IMR-90 (cell line): ENCODE measurements around the gene IL17D. TPM values are rescaled to one million over a fixed set of nuclear protein-coding genes. Genes with fewer than 3 reads are reported as not detected.

ENCODE experiments used
- ATAC-seq: fragments of 200-7000 bp; cut with Tn5 transposase; 2 replicates; pipeline ENCODE4 v1.9.1; 2020; ENCODE audit warnings: low read depth, mild to moderate bottlenecking, moderate library complexity
- BruUV-seq: library from RNA; stranded (reverse); fragments of 400-500 nt; replicated peaks from 2 replicates; lab custom pipeline; 2021; lab: Mats Ljungman, UMichigan
- CTCF ChIA-PET: fragments of 300-600 bp; formaldehyde crosslinking; extraction: SDS; loops from one replicate; lab custom pipeline; 2021; ENCODE audit warnings: antibody characterized with exemption; lab: Yijun Ruan, JAX
- POLR2A ChIA-PET: fragments of 300-600 bp; sonication (Branson Sonifier 250); formaldehyde crosslinking; loops from one replicate; lab custom pipeline; 2022; ENCODE audit warnings: antibody characterized with exemption; ENCODE audit not compliant: unreplicated experiment; lab: Charles Lee
- DNase-seq: peaks from one replicate; pipeline ENCODE4 v3.0.0; 2013
- H2AFZ ChIP-seq: replicated peaks from 2 replicates; pipeline ENCODE3; 2013; ENCODE audit warnings: low read length, mild to moderate bottlenecking; ENCODE audit not compliant: poor library complexity
- H2AK5ac ChIP-seq: 2 replicates; pipeline ENCODE4 v1.6.1; 2013; ENCODE audit warnings: low read depth, low read length, inconsistent platforms
- H2AK9ac ChIP-seq: replicated peaks from 2 replicates; pipeline ENCODE3; 2013; ENCODE audit warnings: mild to moderate bottlenecking, low read depth, low read length, moderate library complexity; ENCODE audit not compliant: poor library complexity
- H2BK120ac ChIP-seq: 2 replicates; pipeline ENCODE4 v1.6.1; 2013; ENCODE audit warnings: low read depth, low read length, inconsistent platforms
- H2BK15ac ChIP-seq: 3 replicates; pipeline ENCODE4 v1.6.1; 2013; ENCODE audit warnings: low read depth, low read length, inconsistent platforms
- H2BK20ac ChIP-seq: 2 replicates; pipeline ENCODE4 v1.6.1; 2013; ENCODE audit warnings: low read depth, mild to moderate bottlenecking, inconsistent platforms, low read length, moderate library complexity
- H2BK5ac ChIP-seq: 2 replicates; pipeline ENCODE4 v1.6.1; 2013; ENCODE audit warnings: mild to moderate bottlenecking, low read depth, low read length, inconsistent platforms; ENCODE audit not compliant: poor library complexity, severe bottlenecking
- H3K14ac ChIP-seq: replicated peaks from 2 replicates; pipeline ENCODE4 v1.6.1; 2013; ENCODE audit warnings: low read depth, low read length, inconsistent platforms
- H3K18ac ChIP-seq: 2 replicates; pipeline ENCODE4 v1.6.1; 2013; ENCODE audit warnings: low read depth, low read length, control low read depth
- H3K23ac ChIP-seq: 2 replicates; pipeline ENCODE4 v1.6.1; 2013; ENCODE audit warnings: low read depth, low read length, inconsistent platforms
- H3K27ac ChIP-seq: 2 replicates; pipeline ENCODE4 v1.5.1; 2013; ENCODE audit warnings: mild to moderate bottlenecking, control low read depth, low read length; ENCODE audit not compliant: insufficient read depth
- H3K27me3 ChIP-seq: 2 replicates; pipeline ENCODE4 v1.6.1; 2013; ENCODE audit warnings: low read length; ENCODE audit not compliant: control insufficient read depth, insufficient read depth
- H3K36me3 ChIP-seq: 2 replicates; pipeline ENCODE4 v1.6.1; 2013; ENCODE audit warnings: low read length, mixed read lengths; ENCODE audit not compliant: control insufficient read depth, insufficient read depth
- H3K4ac ChIP-seq: 2 replicates; pipeline ENCODE4 v1.6.1; 2013; ENCODE audit warnings: low read depth, low read length, inconsistent platforms
- H3K4me1 ChIP-seq: 2 replicates; pipeline ENCODE4 v1.6.1; 2013; ENCODE audit warnings: low read length, mixed read lengths; ENCODE audit not compliant: control insufficient read depth, insufficient read depth
- H3K4me2 ChIP-seq: 2 replicates; pipeline ENCODE4 v1.6.1; 2013; ENCODE audit warnings: low read depth, mild to moderate bottlenecking, control low read depth, low read length, moderate library complexity
- H3K4me3 ChIP-seq: 2 replicates; pipeline ENCODE4 v1.5.1; 2013; ENCODE audit warnings: low read depth, mild to moderate bottlenecking, control low read depth, low read length, moderate library complexity; ENCODE audit not compliant: insufficient read depth
- H3K56ac ChIP-seq: 2 replicates; pipeline ENCODE4 v1.6.1; 2013; ENCODE audit warnings: low read length, inconsistent platforms; ENCODE audit not compliant: insufficient read depth; ENCODE audit errors: extremely low read depth
- H3K79me1 ChIP-seq, 2 experiments: 2 replicates each; pipeline ENCODE4 v1.6.1; 2013; ENCODE audit warnings: low read length in 2 of 2, inconsistent platforms in 1 of 2, low read depth in 1 of 2
- H3K9ac ChIP-seq: 2 replicates; pipeline ENCODE4 v1.6.1; 2013; ENCODE audit warnings: low read depth, low read length, control low read depth
- H3K9me1 ChIP-seq: 2 replicates; pipeline ENCODE4 v1.6.1; 2013; ENCODE audit warnings: low read length, inconsistent platforms; ENCODE audit not compliant: insufficient read depth
- H3K9me3 ChIP-seq: 2 replicates; pipeline ENCODE4 v1.6.1; 2013; ENCODE audit warnings: low read length; ENCODE audit not compliant: control insufficient read depth, insufficient read depth
- H4K20me1 ChIP-seq: 2 replicates; pipeline ENCODE4 v1.6.1; 2013; ENCODE audit warnings: low read length, inconsistent platforms; ENCODE audit not compliant: insufficient read depth
- H4K5ac ChIP-seq: 2 replicates; pipeline ENCODE4 v1.6.1; 2013; ENCODE audit warnings: mild to moderate bottlenecking, low read depth, low read length, control low read depth
- H4K8ac ChIP-seq, 2 experiments: 2 replicates each; pipeline ENCODE4 v1.6.1; 2013; ENCODE audit warnings: low read depth in 2 of 2, low read length in 2 of 2, control low read depth in 1 of 2, inconsistent platforms in 1 of 2
- H4K91ac ChIP-seq: 2 replicates; pipeline ENCODE4 v1.6.1; 2013; ENCODE audit warnings: low read depth, low read length, inconsistent platforms; ENCODE audit not compliant: insufficient read depth
- BHLHE40 ChIP-seq: fragments of 150-350 bp; IDR thresholded peaks from 2 replicates; pipeline ENCODE4 v1.6.1; 2016; ENCODE audit warnings: mild to moderate bottlenecking, low read depth, low read length
- CEBPB ChIP-seq: IDR thresholded peaks from 2 replicates; pipeline ENCODE4 v1.6.1; 2012; ENCODE audit warnings: low read depth, low read length, improper control_type of control experiment
- CHD1 ChIP-seq: IDR thresholded peaks from 2 replicates; pipeline ENCODE4 v1.6.1; 2012; ENCODE audit warnings: low read depth, low read length, improper control_type of control experiment
- MAFK ChIP-seq: IDR thresholded peaks from 2 replicates; pipeline ENCODE4 v1.6.1; 2012; ENCODE audit warnings: low read depth, low read length, improper control_type of control experiment
- MAZ ChIP-seq: IDR thresholded peaks from 2 replicates; pipeline ENCODE4 v1.6.1; 2012; ENCODE audit warnings: low read depth, mild to moderate bottlenecking, low read length, improper control_type of control experiment, moderate library complexity, borderline replicate concordance
- MXI1 ChIP-seq: IDR thresholded peaks from 2 replicates; pipeline ENCODE4 v1.6.1; 2012; ENCODE audit warnings: low read depth, mild to moderate bottlenecking, low read length, moderate library complexity, borderline replicate concordance
- NFE2L2 ChIP-seq: fragments of 150-350 bp; IDR thresholded peaks from 2 replicates; pipeline ENCODE4 v1.6.1; 2016; ENCODE audit warnings: low read depth, mild to moderate bottlenecking, low read length
- POLR2A ChIP-seq: IDR thresholded peaks from 2 replicates; pipeline ENCODE4 v1.6.1; 2012; ENCODE audit warnings: mild to moderate bottlenecking, low read depth, low read length
- RAD21 ChIP-seq: IDR thresholded peaks from 2 replicates; pipeline ENCODE4 v1.6.1; 2012; ENCODE audit warnings: low read length, improper control_type of control experiment
- RCOR1 ChIP-seq: IDR thresholded peaks from 2 replicates; pipeline ENCODE4 v1.6.1; 2012; ENCODE audit warnings: mild to moderate bottlenecking, low read length, improper control_type of control experiment; ENCODE audit not compliant: insufficient replicate concordance
- RFX5 ChIP-seq: IDR thresholded peaks from 2 replicates; pipeline ENCODE4 v1.8.0; 2012; ENCODE audit warnings: low read depth, mild to moderate bottlenecking, low read length, moderate library complexity
- SMC3 ChIP-seq: fragments of 150-350 bp; IDR thresholded peaks from 2 replicates; pipeline ENCODE4 v1.6.1; 2016; ENCODE audit warnings: low read depth, mild to moderate bottlenecking, antibody characterized with exemption, low read length, moderate library complexity
- USF2 ChIP-seq: fragments of 150-350 bp; IDR thresholded peaks from 2 replicates; pipeline ENCODE4 v1.6.1; 2017; ENCODE audit warnings: mild to moderate bottlenecking, antibody characterized with exemption, low read length, low read depth
- WGBS, 2 experiments: methylation state at CpG; one replicate each; pipeline versions ENCODE4 v1.1.5 to v1.1.7; 2013; ENCODE audit warnings: missing lambda C conversion rate in 2 of 2; ENCODE audit not compliant: insufficient read length in 1 of 2; ENCODE audit errors: extremely low coverage in 2 of 2; 5-methylcytosine and 5-hydroxymethylcytosine counted together
- dilution Hi-C: fragments of 300-500 bp; cut with HindIII; formaldehyde crosslinking; loops from one replicate; pipeline ENCODE4 v1.14.3; 2018; ENCODE audit warnings: low sequenced_read_pairs; ENCODE audit not compliant: unreplicated experiment
- in situ Hi-C: fragments of 300-500 bp; cut with MboI; formaldehyde crosslinking; loops from 3 replicates; pipeline ENCODE4 v1.14.3; 2019; ENCODE audit warnings: low sequenced_read_pairs, inconsistent platforms, mixed read lengths
- intact Hi-C: fragments of 100-400 bp; cut with micrococcal nuclease; formaldehyde crosslinking; loops from 2 replicates; pipeline ENCODE4 v1.10.0; 2022
- polyA plus RNA-seq, 3 experiments: library from polyadenylated mRNA; depleted of rRNA; stranded (reverse); fragments of >200 nt; gene quantifications; 2 replicates each; pipeline ENCODE4 v1.2.3, GENCODE V29; 2012; ENCODE audit warnings: low replicate concordance in 1 of 3
- total RNA-seq: library from RNA; depleted of rRNA; stranded (reverse); fragments of >200 nt; gene quantifications from 2 replicates; pipeline ENCODE4 v1.2.3, GENCODE V29; 2012
- TF ChIP-seq, protein P1 (sequence below): conservative IDR thresholded peaks from 2 replicates; pipeline ENCODE4 v1.5.1; 2012; ENCODE audit warnings: mild to moderate bottlenecking, low read depth, low read length, improper control_type of control experiment

Gene IL17D
- total and polyA plus RNA-seq, 2 of the 4 experiments (the other 2 are of a cell fraction): 0.72 to 1.4 TPM

GRCh38 chr13:20721058-20721453, 17.6 kb downstream of the IL17D start:
- no peaks in the 10 kb centered on the region for H3K9me3 ChIP-seq
- H2BK5ac ChIP-seq: no peak overlapping the region
- no peak overlapping the region for H3K27ac ChIP-seq
- intact Hi-C loops: no loop called here
- dilution Hi-C loops: no loop called here
- H4K20me1 ChIP-seq: no peaks in the 10 kb centered on the region
- CTCF ChIA-PET: no interaction called here
- TF ChIP-seq, protein P1, sequence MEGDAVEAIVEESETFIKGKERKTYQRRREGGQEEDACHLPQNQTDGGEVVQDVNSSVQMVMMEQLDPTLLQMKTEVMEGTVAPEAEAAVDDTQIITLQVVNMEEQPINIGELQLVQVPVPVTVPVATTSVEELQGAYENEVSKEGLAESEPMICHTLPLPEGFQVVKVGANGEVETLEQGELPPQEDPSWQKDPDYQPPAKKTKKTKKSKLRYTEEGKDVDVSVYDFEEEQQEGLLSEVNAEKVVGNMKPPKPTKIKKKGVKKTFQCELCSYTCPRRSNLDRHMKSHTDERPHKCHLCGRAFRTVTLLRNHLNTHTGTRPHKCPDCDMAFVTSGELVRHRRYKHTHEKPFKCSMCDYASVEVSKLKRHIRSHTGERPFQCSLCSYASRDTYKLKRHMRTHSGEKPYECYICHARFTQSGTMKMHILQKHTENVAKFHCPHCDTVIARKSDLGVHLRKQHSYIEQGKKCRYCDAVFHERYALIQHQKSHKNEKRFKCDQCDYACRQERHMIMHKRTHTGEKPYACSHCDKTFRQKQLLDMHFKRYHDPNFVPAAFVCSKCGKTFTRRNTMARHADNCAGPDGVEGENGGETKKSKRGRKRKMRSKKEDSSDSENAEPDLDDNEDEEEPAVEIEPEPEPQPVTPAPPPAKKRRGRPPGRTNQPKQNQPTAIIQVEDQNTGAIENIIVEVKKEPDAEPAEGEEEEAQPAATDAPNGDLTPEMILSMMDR: no peak
- TF ChIP-seq USF2: no peak
- TF ChIP-seq RFX5: no peak
- TF ChIP-seq RCOR1: no peak
- TF ChIP-seq MXI1: no peak
- no peak for TF ChIP-seq POLR2A
- no peak for TF ChIP-seq CHD1
- no peak for TF ChIP-seq NFE2L2
- no peak for TF ChIP-seq RAD21
- no peak for TF ChIP-seq CEBPB
- TF ChIP-seq MAZ: no peak
- TF ChIP-seq BHLHE40: no peak
- no peak for TF ChIP-seq MAFK
- TF ChIP-seq SMC3: no peak
- no peak overlapping the region for H3K4me2 ChIP-seq
- in situ Hi-C loops: loop anchor here (25.0 kb wide), 1 partner anchor 534 kb away; the partner anchor contains the start of gene GJB2
- no peak overlapping the region for H3K56ac ChIP-seq
- H3K4me1 ChIP-seq: peaks cover 2% of the 10 kb centered on the region; the same call in 1 of the 2 replicates
- H3K9ac ChIP-seq: no peak overlapping the region
- no peak overlapping the region for H3K4me3 ChIP-seq
- POLR2A ChIA-PET: interaction anchor here (0.6 kb wide), 1 partner anchor 435 kb away, joined by 11 read pairs; no protein-coding TSS in a partner anchor
- no peak overlapping the region for H4K5ac ChIP-seq
- DNase-seq (no peak), ATAC-seq (no peak)
- H3K27me3 ChIP-seq: peaks cover 7% of the 10 kb centered on the region; the same call in 1 of the 2 replicates
- no peak overlapping the region for H3K14ac ChIP-seq
- BruUV-seq: no TSS peak
- H3K36me3 ChIP-seq: no peaks in the 10 kb centered on the region
- H3K4ac ChIP-seq: no peak overlapping the region
- H3K23ac ChIP-seq: no peak overlapping the region
- no peak overlapping the region for H2AK5ac ChIP-seq
- no peak overlapping the region for H2BK120ac ChIP-seq
- H3K18ac ChIP-seq: no peak overlapping the region
- peak overlapping the region; percentile 90 for H2AFZ ChIP-seq
- no peaks in the 10 kb centered on the region for H3K79me1 ChIP-seq
- no peak overlapping the region for H2AK9ac ChIP-seq
- 86% methylated on average over 11 of the region's 16 CpGs; no CpG with 5 or more reads in 1 of the 2 experiments for WGBS, 2 experiments
- peaks cover 6% of the 10 kb centered on the region; the same call in 1 of the 2 replicates for H3K9me1 ChIP-seq
- no peak overlapping the region for H4K8ac ChIP-seq
- H2BK20ac ChIP-seq: no peak overlapping the region
- no peak overlapping the region for H4K91ac ChIP-seq
- H2BK15ac ChIP-seq: no peak overlapping the region
